Naive thymus-derived CD4-positive, alpha-beta T cell (primary cell): ENCODE data around the gene PARP1. TPM values are rescaled to one million over a fixed set of nuclear protein-coding genes. Genes with fewer than 3 reads are reported as not detected.

Source experiments
- ATAC-seq: fragments of 150-1000 bp; cut with Tn5 transposase; 2 replicates; pipeline ENCODE4 v1.10.0; 2021; ENCODE audit warnings: mild to moderate bottlenecking, moderate library complexity
- CTCF ChIA-PET: fragments of 350-600 bp; sonication (Branson Sonifier 250); formaldehyde crosslinking; loops from one replicate; lab custom pipeline; 2021; ENCODE audit warnings: antibody characterized with exemption; lab: Charles Lee
- POLR2A ChIA-PET: fragments of 350-600 bp; sonication (Branson Sonifier 250); formaldehyde crosslinking; loops from one replicate; lab custom pipeline; 2021; ENCODE audit warnings: antibody characterized with exemption, inconsistent platforms; lab: Charles Lee
- DNase-seq, 9 donors: peaks; one replicate each; pipeline versions ENCODE4 v3.0.0 to v3.0.0-alpha.2; 2020 to 2022; ENCODE audit warnings: mixed read lengths in 1 of 9
- H3K27ac ChIP-seq: one replicate; pipeline ENCODE4 v1.7.0; 2013; ENCODE audit warnings: mild to moderate bottlenecking, low read depth, low read length, moderate library complexity
- H3K27me3 ChIP-seq, 2 donors: one replicate each; pipeline ENCODE4 v1.7.0; 2013; ENCODE audit warnings: low read length in 2 of 2, mild to moderate bottlenecking in 2 of 2, moderate library complexity in 2 of 2; ENCODE audit not compliant: control insufficient read depth in 2 of 2, insufficient read depth in 2 of 2
- H3K36me3 ChIP-seq, 3 experiments: 1 replicate in 2 of 3; 2 replicates in 1 of 3; pipeline ENCODE4 v1.7.0; 2013; ENCODE audit warnings: low read length in 3 of 3, mild to moderate bottlenecking in 3 of 3, moderate library complexity in 1 of 3; ENCODE audit not compliant: insufficient read depth in 3 of 3, control insufficient read depth in 2 of 3
- H3K4me1 ChIP-seq, 2 donors: one replicate each; pipeline ENCODE4 v1.7.0; 2013; ENCODE audit warnings: low read length in 2 of 2, mild to moderate bottlenecking in 2 of 2, moderate library complexity in 1 of 2; ENCODE audit not compliant: control insufficient read depth in 2 of 2, insufficient read depth in 2 of 2
- H3K4me3 ChIP-seq: 2 replicates; pipeline ENCODE4 v1.7.0; 2013; ENCODE audit warnings: mild to moderate bottlenecking, low read length
- H3K9me3 ChIP-seq, 3 experiments: 1 replicate in 2 of 3; 2 replicates in 1 of 3; pipeline ENCODE4 v1.7.0; 2013; ENCODE audit warnings: low read length in 3 of 3; ENCODE audit not compliant: control insufficient read depth in 2 of 3
- H3K27ac Mint-ChIP-seq, 9 donors: one replicate each; pipeline ENCODE4 v1.8.0; 2020 to 2022; ENCODE audit warnings: mixed read lengths in 9 of 9, mild to moderate bottlenecking in 8 of 9, moderate library complexity in 5 of 9, inconsistent platforms in 2 of 9
- H3K27me3 Mint-ChIP-seq, 5 donors: one replicate each; pipeline ENCODE4 v1.8.0; 2021 to 2022; ENCODE audit warnings: mixed read lengths in 5 of 5, mild to moderate bottlenecking in 1 of 5
- H3K36me3 Mint-ChIP-seq, 5 donors: one replicate each; pipeline ENCODE4 v1.8.0; 2020 to 2022; ENCODE audit warnings: mixed read lengths in 5 of 5, mild to moderate bottlenecking in 3 of 5, inconsistent platforms in 1 of 5
- H3K4me1 Mint-ChIP-seq, 7 donors: one replicate each; pipeline ENCODE4 v1.8.0; 2020 to 2022; ENCODE audit warnings: mixed read lengths in 7 of 7, mild to moderate bottlenecking in 3 of 7, inconsistent platforms in 1 of 7
- H3K4me3 Mint-ChIP-seq, 10 donors: one replicate each; pipeline ENCODE4 v1.8.0; 2020 to 2022; ENCODE audit warnings: mild to moderate bottlenecking in 10 of 10, mixed read lengths in 10 of 10, moderate library complexity in 6 of 10, inconsistent platforms in 2 of 10
- H3K9me3 Mint-ChIP-seq, 11 donors: one replicate each; pipeline ENCODE4 v1.8.0; 2020 to 2022; ENCODE audit warnings: mixed read lengths in 11 of 11, mild to moderate bottlenecking in 4 of 11, inconsistent platforms in 1 of 11, moderate library complexity in 1 of 11
- intact Hi-C, 2 donors: fragments of 100-400 bp; cut with micrococcal nuclease; formaldehyde crosslinking; loops; one replicate each; pipeline ENCODE4 v1.15.1; 2023
- polyA plus RNA-seq, 2 donors: library from polyadenylated mRNA; unstranded; fragments of 300-500 nt; fragmentation: Illumina TruSeq; gene quantifications; one replicate each; pipeline ENCODE4 v1.2.3, GENCODE V29; 2021
- total RNA-seq, 6 experiments: library from RNA in 5 of 6; stranded (reverse) in 5 of 6; gene quantifications; 1 replicate in 5 of 6; 2 replicates in 1 of 6; pipeline ENCODE4 v1.2.3 and lab custom pipeline; 2021 to 2026

The PARP1 gene
- total and polyA plus RNA-seq, 7 experiments from 2014 or later, result 63.6 to 165 (median 89.3) TPM

DNA sequence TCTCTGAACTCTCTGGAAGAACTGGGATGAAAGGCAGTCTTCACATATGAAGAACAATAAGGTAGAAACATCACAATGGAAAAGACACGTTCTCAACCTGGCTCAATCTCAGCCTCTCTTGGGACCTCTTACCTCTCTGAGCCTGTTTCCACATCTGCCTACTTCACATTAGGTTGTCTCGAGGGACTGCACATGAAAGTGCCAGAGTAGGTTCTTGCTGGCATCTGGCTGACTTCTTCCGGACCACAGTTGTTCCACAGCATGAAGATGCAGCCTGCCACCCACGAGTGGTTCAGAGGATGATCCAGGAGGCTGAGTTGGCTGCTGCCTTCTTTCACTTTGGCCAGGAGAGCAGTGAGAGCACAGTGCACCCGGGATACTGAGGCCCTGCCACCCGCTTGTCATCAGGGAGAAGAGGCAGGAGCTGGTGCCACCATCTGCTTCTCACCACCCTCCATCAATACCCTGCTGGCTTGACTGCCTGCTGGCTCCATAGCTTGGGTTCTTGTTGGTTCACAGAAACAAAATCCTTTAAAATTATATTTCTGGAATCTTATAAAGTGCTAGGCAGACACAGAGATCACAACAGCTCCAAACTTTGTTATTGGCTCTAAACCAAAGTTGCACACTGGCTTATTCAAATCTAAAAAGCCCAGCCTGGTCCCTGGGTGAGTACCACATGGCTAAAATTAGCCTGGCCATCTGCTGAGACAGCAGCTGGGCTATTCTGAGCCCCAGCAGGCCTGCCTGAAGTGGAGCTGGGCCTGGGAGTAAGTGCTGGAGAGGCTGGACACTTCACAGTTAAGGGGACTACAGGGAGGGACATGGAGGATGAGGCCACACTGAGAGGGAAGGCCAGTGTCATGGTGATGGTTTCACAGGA, 52.0 kb downstream of the PARP1 start:
- CTCF ChIA-PET, result no interaction called here

GRCh38 chr1:226355016-226355415, 52.9 kb downstream of the PARP1 start:
- CTCF ChIA-PET, result no interaction called here
- DNase-seq, result no peak

More for the DNA sequence above, 52.0 kb downstream of the PARP1 start:
- Mint-ChIP-seq H3K27me3 (no peaks in the 10 kb centered on the region), H3K4me1 (no peaks in the 10 kb centered on the region), H3K27ac (no peak overlapping the region), H3K9me3 (no peaks in the 10 kb centered on the region), H3K36me3 (peaks cover 0 to 31% (median 14%) of the 10 kb centered on the region in 5 donors), H3K4me3 (no peak overlapping the region)
- intact Hi-C loops, result no loop called here
- ATAC-seq (no peak), DNase-seq (no peak)
- Histone ChIP-seq H3K27me3 (no peaks in the 10 kb centered on the region), H3K4me1 (no peaks in the 10 kb centered on the region), H3K9me3 (no peaks in the 10 kb centered on the region), H3K36me3 (peaks cover 0 to 34% (median 0%) of the 10 kb centered on the region in 3 experiments), H3K27ac (no peak overlapping the region), H3K4me3 (no peak overlapping the region)
- POLR2A ChIA-PET, result no interaction called here

GRCh38 chr1:226353698-226354525, 54.0 kb downstream of the PARP1 start:
- Histone ChIP-seq H3K4me1 (no peaks in the 10 kb centered on the region), H3K9me3 (no peaks in the 10 kb centered on the region), H3K4me3 (no peak overlapping the region), H3K27me3 (no peaks in the 10 kb centered on the region), H3K36me3 (peaks cover 0 to 17% (median 0%) of the 10 kb centered on the region in 3 experiments), H3K27ac (no peak overlapping the region)
- H3K36me3 Mint-ChIP-seq, result peaks cover 0 to 13% (median 5%) of the 10 kb centered on the region in 5 donors
- CTCF ChIA-PET, result no interaction called here
- intact Hi-C loops, result no loop called here
- POLR2A ChIA-PET, result no interaction called here
- no peaks in the 10 kb centered on the region for H3K27me3 Mint-ChIP-seq
- H3K9me3 Mint-ChIP-seq, result no peaks in the 10 kb centered on the region
- H3K4me3 Mint-ChIP-seq, result no peak overlapping the region
- H3K27ac Mint-ChIP-seq, result peak overlapping the region in 2 of 9 donors; percentile 25 to 39
- peaks cover 0 to 4% (median 0%) of the 10 kb centered on the region in 7 donors for H3K4me1 Mint-ChIP-seq
- no peak for DNase-seq
- no peak for ATAC-seq

More at GRCh38 chr1:226355016-226355415, 52.9 kb downstream of the PARP1 start:
- H3K27ac Mint-ChIP-seq, result no peak overlapping the region
- H3K9me3 Mint-ChIP-seq, result no peaks in the 10 kb centered on the region
- H3K4me3 Mint-ChIP-seq, result no peak overlapping the region
- Histone ChIP-seq H3K27ac (no peak overlapping the region), H3K4me1 (no peaks in the 10 kb centered on the region), H3K4me3 (no peak overlapping the region), H3K27me3 (no peaks in the 10 kb centered on the region), H3K9me3 (no peaks in the 10 kb centered on the region), H3K36me3 (peaks cover 0 to 27% (median 0%) of the 10 kb centered on the region in 3 experiments)
- no peak for ATAC-seq
- POLR2A ChIA-PET, result no interaction called here
- H3K27me3 Mint-ChIP-seq, result no peaks in the 10 kb centered on the region
- H3K36me3 Mint-ChIP-seq, result peaks cover 0 to 23% (median 8%) of the 10 kb centered on the region in 5 donors
- intact Hi-C loops, result no loop called here
- H3K4me1 Mint-ChIP-seq, result peaks cover 0 to 2% (median 0%) of the 10 kb centered on the region in 7 donors

- intact Hi-C loops, result no loop called here
- H3K4me3 Mint-ChIP-seq, result no peak overlapping the region
- H3K36me3 ChIP-seq, result no peaks in the 10 kb centered on the region
- H3K27me3 Mint-ChIP-seq, result no peaks in the 10 kb centered on the region
- H3K4me3 ChIP-seq, result no peak overlapping the region
- no peak overlapping the region for H3K27ac Mint-ChIP-seq
- peaks cover 0 to 4% (median 0%) of the 10 kb centered on the region in 7 donors for H3K4me1 Mint-ChIP-seq
- ChIA-PET POLR2A (no interaction called here), CTCF (no interaction called here)
- H3K27ac ChIP-seq, result no peak overlapping the region
- no peaks in the 10 kb centered on the region for H3K9me3 ChIP-seq
- no peak for DNase-seq
- peaks cover 0 to 4% (median 0%) of the 10 kb centered on the region in 5 donors for H3K36me3 Mint-ChIP-seq
- no peak for ATAC-seq
- H3K27me3 ChIP-seq, result no peaks in the 10 kb centered on the region
- no peaks in the 10 kb centered on the region for H3K4me1 ChIP-seq
- no peaks in the 10 kb centered on the region for H3K9me3 Mint-ChIP-seq
Observed at GRCh38 chr1:226351709-226352108, 56.2 kb downstream of the PARP1 start.

GRCh38 chr1:226350519-226350865, 57.4 kb downstream of the PARP1 start:
- ATAC-seq, result no peak
- peaks cover 0 to 4% (median 0%) of the 10 kb centered on the region in 7 donors for H3K4me1 Mint-ChIP-seq
- no peaks in the 10 kb centered on the region for H3K9me3 Mint-ChIP-seq
- intact Hi-C loops, result no loop called here
- no peak overlapping the region for H3K27ac Mint-ChIP-seq
- peaks cover 0 to under 1% (median 0%) of the 10 kb centered on the region in 5 donors for H3K36me3 Mint-ChIP-seq
- POLR2A ChIA-PET, result interaction anchor here (1.1 kb wide), 1 partner anchor 12 kb away, joined by 3 read pairs; no protein-coding TSS in a partner anchor
- no peaks in the 10 kb centered on the region for H3K4me1 ChIP-seq
- DNase-seq, result no peak
- H3K27me3 ChIP-seq, result no peaks in the 10 kb centered on the region
- H3K27me3 Mint-ChIP-seq, result no peaks in the 10 kb centered on the region
- no peak overlapping the region for H3K4me3 Mint-ChIP-seq
- H3K4me3 ChIP-seq, result no peak overlapping the region
- no peak overlapping the region for H3K27ac ChIP-seq
- CTCF ChIA-PET, result no interaction called here
- no peaks in the 10 kb centered on the region for H3K36me3 ChIP-seq
- H3K9me3 ChIP-seq, result no peaks in the 10 kb centered on the region

GRCh38 chr1:226349801-226350518, 57.9 kb downstream of the PARP1 start:
- H3K4me3 ChIP-seq, result no peak overlapping the region
- Mint-ChIP-seq H3K4me1 (peaks cover 0 to 4% (median 0%) of the 10 kb centered on the region in 7 donors), H3K36me3 (no peaks in the 10 kb centered on the region), H3K27me3 (no peaks in the 10 kb centered on the region), H3K4me3 (no peak overlapping the region), H3K9me3 (no peaks in the 10 kb centered on the region), H3K27ac (no peak overlapping the region)
- no peaks in the 10 kb centered on the region for H3K4me1 ChIP-seq
- H3K9me3 ChIP-seq, result no peaks in the 10 kb centered on the region
- H3K36me3 ChIP-seq, result no peaks in the 10 kb centered on the region
- ChIA-PET CTCF (no interaction called here), POLR2A (interaction anchor here (1.1 kb wide), 1 partner anchor 12 kb away, joined by 3 read pairs; no protein-coding TSS in a partner anchor)
- intact Hi-C loops, result no loop called here
- DNase-seq (no peak), ATAC-seq (no peak)
- H3K27ac ChIP-seq, result no peak overlapping the region
- H3K27me3 ChIP-seq, result no peaks in the 10 kb centered on the region
